ENCODE results near the gene ELAVL2.
A peak's percentile ranks its signal among the peaks of the same experiment; 100 is the strongest.

ELAVL2 gene

GRCh38 chr9:23747088-23748075, 78.7 kb downstream of the ELAVL2 start:
- WGBS: 66% methylated on average over 4 of the region's 5 CpGs

GRCh38 chr9:23746317-23746716, 79.7 kb downstream of the ELAVL2 start:
- no peak for DNase-seq
- no peak overlapping the region for H3K4me2 ChIP-seq (ENCODE audit: low read length, poor library complexity, severe bottlenecking)
- H3K36me3 ChIP-seq (ENCODE audit: control insufficient read depth in 1 of 2, insufficient read depth in 2 of 2, low read depth in 1 of 2, low read length in 2 of 2): no peaks in the 10 kb centered on the region
- no peak overlapping the region for H2AK5ac ChIP-seq (ENCODE audit: low read length, severe bottlenecking)
- H3K4me3 ChIP-seq (ENCODE audit: insufficient read depth in 1 of 2, low read depth in 1 of 2, low read length in 2 of 2): no peak overlapping the region
- no peak overlapping the region for H3K9ac ChIP-seq (ENCODE audit: low read length)
- H3K14ac ChIP-seq (ENCODE audit: low read length in 2 of 2): no peak overlapping the region
- H3K27me3 ChIP-seq (ENCODE audit: control insufficient read depth in 1 of 2, insufficient read depth in 1 of 2, low read length in 2 of 2): no peaks in the 10 kb centered on the region
- H3K27ac ChIP-seq (ENCODE audit: low read length, poor library complexity, severe bottlenecking): no peak overlapping the region
- H2BK15ac ChIP-seq (ENCODE audit: low read depth, poor library complexity, severe bottlenecking): no peak overlapping the region
- no peak overlapping the region for H4K91ac ChIP-seq (ENCODE audit: low read length)
- no peaks in the 10 kb centered on the region for H3K9me3 ChIP-seq (ENCODE audit: control insufficient read depth, low read length)
- H3K79me1 ChIP-seq (replicated peaks; ENCODE audit: low read length, poor library complexity, severe bottlenecking): no peaks in the 10 kb centered on the region
- H2AFZ ChIP-seq (ENCODE audit: low read depth, low read length): no peak overlapping the region
- H3K4ac ChIP-seq (ENCODE audit: low read depth in 1 of 2, low read length in 2 of 2): no peak overlapping the region
- no peak overlapping the region for H2BK5ac ChIP-seq (ENCODE audit: low read depth, low read length, poor library complexity, severe bottlenecking)
- 47% methylated on average over 2 of the region's 2 CpGs for WGBS
- no peak overlapping the region for H4K8ac ChIP-seq (ENCODE audit: low read length)
- H3K23ac ChIP-seq (ENCODE audit: low read length in 2 of 2): no peak overlapping the region
- H2BK120ac ChIP-seq (ENCODE audit: low read depth, low read length): no peak overlapping the region
- no peaks in the 10 kb centered on the region for H3K4me1 ChIP-seq (ENCODE audit: control insufficient read depth, insufficient read depth, low read depth, low read length)
- no peak overlapping the region for H3K18ac ChIP-seq (ENCODE audit: low read depth in 1 of 2, low read length in 2 of 2)
- H2BK12ac ChIP-seq (ENCODE audit: low read length in 2 of 2): no peak overlapping the region

More at GRCh38 chr9:23747088-23748075, 78.7 kb downstream of the ELAVL2 start:
- no peaks in the 10 kb centered on the region for H3K27me3 ChIP-seq (ENCODE audit: control insufficient read depth in 1 of 2, insufficient read depth in 1 of 2, low read length in 2 of 2)
- no peak overlapping the region for H3K4me2 ChIP-seq (ENCODE audit: low read length, poor library complexity, severe bottlenecking)
- no peak overlapping the region for H3K9ac ChIP-seq (ENCODE audit: low read length)
- H3K23ac ChIP-seq (ENCODE audit: low read length in 2 of 2): no peak overlapping the region
- H2BK12ac ChIP-seq (ENCODE audit: low read length in 2 of 2): no peak overlapping the region
- H2BK15ac ChIP-seq (ENCODE audit: low read depth, poor library complexity, severe bottlenecking): no peak overlapping the region
- H3K36me3 ChIP-seq (ENCODE audit: control insufficient read depth in 1 of 2, insufficient read depth in 2 of 2, low read depth in 1 of 2, low read length in 2 of 2): no peaks in the 10 kb centered on the region
- no peaks in the 10 kb centered on the region for H3K9me3 ChIP-seq (ENCODE audit: control insufficient read depth, low read length)
- no peak overlapping the region for H2BK5ac ChIP-seq (ENCODE audit: low read depth, low read length, poor library complexity, severe bottlenecking)
- H3K4me3 ChIP-seq (ENCODE audit: insufficient read depth in 1 of 2, low read depth in 1 of 2, low read length in 2 of 2): no peak overlapping the region
- H4K8ac ChIP-seq (ENCODE audit: low read length): no peak overlapping the region
- H3K27ac ChIP-seq (ENCODE audit: low read length, poor library complexity, severe bottlenecking): no peak overlapping the region
- no peaks in the 10 kb centered on the region for H3K79me1 ChIP-seq (replicated peaks; ENCODE audit: low read length, poor library complexity, severe bottlenecking)
- no peak overlapping the region for H2AK5ac ChIP-seq (ENCODE audit: low read length, severe bottlenecking)
- no peak overlapping the region for H3K18ac ChIP-seq (ENCODE audit: low read depth in 1 of 2, low read length in 2 of 2)
- no peak overlapping the region for H4K91ac ChIP-seq (ENCODE audit: low read length)
- peak; percentile 6 for DNase-seq
- H3K4me1 ChIP-seq (ENCODE audit: control insufficient read depth, insufficient read depth, low read depth, low read length): no peaks in the 10 kb centered on the region
- H2BK120ac ChIP-seq (ENCODE audit: low read depth, low read length): no peak overlapping the region
- H3K14ac ChIP-seq (ENCODE audit: low read length in 2 of 2): no peak overlapping the region
- no peak overlapping the region for H3K4ac ChIP-seq (ENCODE audit: low read depth in 1 of 2, low read length in 2 of 2)
- H2AFZ ChIP-seq (ENCODE audit: low read depth, low read length): no peak overlapping the region

GRCh38 chr9:23743036-23743435, 83.0 kb downstream of the ELAVL2 start:
- Histone ChIP-seq H3K27me3 (ENCODE audit: control insufficient read depth in 1 of 2, insufficient read depth in 1 of 2, low read length in 2 of 2) (no peaks in the 10 kb centered on the region), H3K9ac (ENCODE audit: low read length) (no peak overlapping the region), H2AFZ (ENCODE audit: low read depth, low read length) (no peak overlapping the region), H3K18ac (ENCODE audit: low read depth in 1 of 2, low read length in 2 of 2) (no peak overlapping the region), H2AK5ac (ENCODE audit: low read length, severe bottlenecking) (no peak overlapping the region), H4K8ac (ENCODE audit: low read length) (no peak overlapping the region), H4K91ac (ENCODE audit: low read length) (no peak overlapping the region), H2BK15ac (ENCODE audit: low read depth, poor library complexity, severe bottlenecking) (no peak overlapping the region), H3K4me2 (ENCODE audit: low read length, poor library complexity, severe bottlenecking) (no peak overlapping the region), H2BK12ac (ENCODE audit: low read length in 2 of 2) (no peak overlapping the region), H2BK120ac (ENCODE audit: low read depth, low read length) (no peak overlapping the region), H3K4ac (ENCODE audit: low read depth in 1 of 2, low read length in 2 of 2) (no peak overlapping the region), H3K14ac (ENCODE audit: low read length in 2 of 2) (no peak overlapping the region), H3K9me3 (ENCODE audit: control insufficient read depth, low read length) (no peaks in the 10 kb centered on the region), H3K79me1 (replicated peaks; ENCODE audit: low read length, poor library complexity, severe bottlenecking) (no peaks in the 10 kb centered on the region), H3K27ac (ENCODE audit: low read length, poor library complexity, severe bottlenecking) (no peak overlapping the region), H3K4me1 (ENCODE audit: control insufficient read depth, insufficient read depth, low read depth, low read length) (no peaks in the 10 kb centered on the region), H3K23ac (ENCODE audit: low read length in 2 of 2) (no peak overlapping the region), H2BK5ac (ENCODE audit: low read depth, low read length, poor library complexity, severe bottlenecking) (no peak overlapping the region), H3K4me3 (ENCODE audit: insufficient read depth in 1 of 2, low read depth in 1 of 2, low read length in 2 of 2) (no peak overlapping the region), H3K36me3 (ENCODE audit: control insufficient read depth in 1 of 2, insufficient read depth in 2 of 2, low read depth in 1 of 2, low read length in 2 of 2) (no peaks in the 10 kb centered on the region)
- 91% methylated on average over 3 of the region's 3 CpGs for WGBS
- no peak for DNase-seq

- Histone ChIP-seq H2BK12ac (ENCODE audit: low read length in 2 of 2) (no peak overlapping the region), H3K14ac (ENCODE audit: low read length in 2 of 2) (no peak overlapping the region), H3K9ac (ENCODE audit: low read length) (no peak overlapping the region), H2BK120ac (ENCODE audit: low read depth, low read length) (no peak overlapping the region), H3K27me3 (ENCODE audit: control insufficient read depth in 1 of 2, insufficient read depth in 1 of 2, low read length in 2 of 2) (no peaks in the 10 kb centered on the region), H4K91ac (ENCODE audit: low read length) (no peak overlapping the region), H3K27ac (ENCODE audit: low read length, poor library complexity, severe bottlenecking) (no peak overlapping the region), H2BK5ac (ENCODE audit: low read depth, low read length, poor library complexity, severe bottlenecking) (no peak overlapping the region), H3K4me2 (ENCODE audit: low read length, poor library complexity, severe bottlenecking) (no peak overlapping the region), H3K4me1 (ENCODE audit: control insufficient read depth, insufficient read depth, low read depth, low read length) (no peaks in the 10 kb centered on the region), H3K23ac (ENCODE audit: low read length in 2 of 2) (no peak overlapping the region), H2AFZ (ENCODE audit: low read depth, low read length) (no peak overlapping the region), H3K4ac (ENCODE audit: low read depth in 1 of 2, low read length in 2 of 2) (no peak overlapping the region), H4K8ac (ENCODE audit: low read length) (no peak overlapping the region), H3K9me3 (ENCODE audit: control insufficient read depth, low read length) (no peaks in the 10 kb centered on the region), H2AK5ac (ENCODE audit: low read length, severe bottlenecking) (no peak overlapping the region), H2BK15ac (ENCODE audit: low read depth, poor library complexity, severe bottlenecking) (no peak overlapping the region), H3K36me3 (ENCODE audit: control insufficient read depth in 1 of 2, insufficient read depth in 2 of 2, low read depth in 1 of 2, low read length in 2 of 2) (no peaks in the 10 kb centered on the region), H3K18ac (ENCODE audit: low read depth in 1 of 2, low read length in 2 of 2) (no peak overlapping the region), H3K79me1 (replicated peaks; ENCODE audit: low read length, poor library complexity, severe bottlenecking) (no peaks in the 10 kb centered on the region), H3K4me3 (ENCODE audit: insufficient read depth in 1 of 2, low read depth in 1 of 2, low read length in 2 of 2) (no peak overlapping the region)
- 10% methylated on average over 1 of the region's 1 CpG for WGBS
- DNase-seq: peak; percentile 5
These were observed 84.7 kb downstream of the ELAVL2 start for GRCh38 chr9:23741351-23741750.
